OCI-LY1 (cell line): ENCODE measurements around the gene DSC3.

Source experiments
- H2AFZ ChIP-seq: fragments of 200-600 bp; sonication (generic), shearing (Covaris generic); 2 replicates; pipeline ENCODE4 v1.6.0; 2014; ENCODE audit warnings: antibody characterized with exemption, mild to moderate bottlenecking, low read length
- H3F3A ChIP-seq: fragments of 200-600 bp; sonication (generic), shearing (Covaris generic); 2 replicates; pipeline ENCODE4 v1.6.0; 2014; ENCODE audit warnings: mild to moderate bottlenecking, antibody characterized with exemption, low read length, moderate library complexity; ENCODE audit not compliant: insufficient read depth
- H3K27ac ChIP-seq: fragments of 200-600 bp; sonication (generic); 2 replicates; pipeline ENCODE4 v1.5.1; 2014; ENCODE audit warnings: low read length, mixed run types, mild to moderate bottlenecking, low read depth; ENCODE audit not compliant: poor library complexity, severe bottlenecking
- H3K27me3 ChIP-seq: fragments of 200-600 bp; sonication (generic); 2 replicates; pipeline ENCODE4 v1.6.0; 2014; ENCODE audit warnings: antibody characterized with exemption, mild to moderate bottlenecking, low read length, moderate library complexity; ENCODE audit not compliant: insufficient read depth
- H3K36me3 ChIP-seq: fragments of 200-600 bp; sonication (generic); 2 replicates; pipeline ENCODE4 v1.6.1; 2014; ENCODE audit warnings: mild to moderate bottlenecking, antibody characterized with exemption, low read length, moderate library complexity, mixed read lengths; ENCODE audit not compliant: insufficient read depth
- H3K4me1 ChIP-seq: fragments of 200-600 bp; sonication (generic); 2 replicates; pipeline ENCODE4 v1.5.1; 2014; ENCODE audit warnings: mild to moderate bottlenecking, low read length, moderate library complexity; ENCODE audit not compliant: insufficient read depth, severe bottlenecking
- H3K4me2 ChIP-seq: fragments of 200-600 bp; sonication (generic), shearing (Covaris generic); 2 replicates; pipeline ENCODE4 v1.6.1; 2014; ENCODE audit warnings: low read length
- H3K4me3 ChIP-seq: fragments of 200-600 bp; sonication (generic); 2 replicates; pipeline ENCODE4 v1.5.1; 2014; ENCODE audit warnings: low read length, low read depth, mild to moderate bottlenecking, mixed read lengths; ENCODE audit not compliant: poor library complexity, severe bottlenecking
- H3K79me2 ChIP-seq: fragments of 200-600 bp; shearing (Covaris generic); 2 replicates; pipeline ENCODE4 v1.6.1; 2016; ENCODE audit warnings: mixed run types, low read length, mixed read lengths; ENCODE audit not compliant: insufficient read depth
- H3K9ac ChIP-seq: fragments of 200-600 bp; sonication (generic), shearing (Covaris generic); 2 replicates; pipeline ENCODE4 v1.6.1; 2014; ENCODE audit warnings: mild to moderate bottlenecking, low read length, mixed read lengths
- H3K9me2 ChIP-seq: fragments of 200-600 bp; sonication (generic), shearing (Covaris generic); 2 replicates; pipeline ENCODE4 v1.6.1; 2014; ENCODE audit warnings: low read depth, mild to moderate bottlenecking, low read length, mixed read lengths
- H3K9me3 ChIP-seq: fragments of 200-600 bp; shearing (Covaris generic); 2 replicates; pipeline ENCODE4 v1.6.1; 2014; ENCODE audit warnings: low read length, mixed read lengths
- H4K20me1 ChIP-seq: fragments of 200-600 bp; sonication (generic), shearing (Covaris generic); 2 replicates; pipeline ENCODE4 v1.6.0; 2016; ENCODE audit warnings: mild to moderate bottlenecking, low read length; ENCODE audit not compliant: insufficient read depth
- CTCF ChIP-seq: fragments of 200-600 bp; sonication (generic), shearing (Covaris generic); IDR thresholded peaks from 2 replicates; pipeline ENCODE4 v1.5.1; 2017; ENCODE audit warnings: mild to moderate bottlenecking, antibody characterized with exemption, low read length, moderate library complexity, mixed read lengths
- EZH2 ChIP-seq: fragments of 200-600 bp; sonication (generic), shearing (Covaris generic); IDR thresholded peaks from 2 replicates; pipeline ENCODE4 v1.8.0; 2017; ENCODE audit warnings: borderline replicate concordance, mixed run types, mild to moderate bottlenecking, antibody characterized with exemption, low read length, moderate library complexity, mixed read lengths

DSC3 gene

GRCh38 chr18:31045599-31045998 lies 3.1 kb upstream of the DSC3 start:
- no peak for TF ChIP-seq EZH2
- TF ChIP-seq CTCF = no peak
- Histone ChIP-seq H3K4me3 (no peak overlapping the region), H2AFZ (no peak overlapping the region), H4K20me1 (no peaks in the 10 kb centered on the region), H3K36me3 (no peaks in the 10 kb centered on the region), H3K9me2 (no peaks in the 10 kb centered on the region), H3K27ac (no peak overlapping the region), H3K4me2 (no peak overlapping the region), H3K9me3 (no peaks in the 10 kb centered on the region), H3K27me3 (no peaks in the 10 kb centered on the region), H3F3A (no peaks in the 10 kb centered on the region), H3K79me2 (no peaks in the 10 kb centered on the region), H3K4me1 (no peaks in the 10 kb centered on the region), H3K9ac (no peak overlapping the region)

- Histone ChIP-seq H3K27me3 (no peaks in the 10 kb centered on the region), H3K4me1 (no peaks in the 10 kb centered on the region), H3K4me3 (no peak overlapping the region), H3K9me3 (no peaks in the 10 kb centered on the region), H3K9ac (no peak overlapping the region), H3K27ac (no peak overlapping the region), H3K4me2 (no peak overlapping the region), H2AFZ (no peak overlapping the region), H3K36me3 (no peaks in the 10 kb centered on the region), H4K20me1 (no peaks in the 10 kb centered on the region), H3K9me2 (no peaks in the 10 kb centered on the region), H3F3A (no peaks in the 10 kb centered on the region), H3K79me2 (no peaks in the 10 kb centered on the region)
- TF ChIP-seq EZH2 (no peak), CTCF (no peak)
Observed at GRCh38 chr18:31044926-31045325, 2.4 kb upstream of the DSC3 start.

- Histone ChIP-seq H3K79me2 (no peaks in the 10 kb centered on the region), H3K4me1 (no peaks in the 10 kb centered on the region), H3K4me2 (no peak overlapping the region), H3K36me3 (no peaks in the 10 kb centered on the region), H3K27ac (no peak overlapping the region), H3K9me3 (no peaks in the 10 kb centered on the region), H4K20me1 (no peaks in the 10 kb centered on the region), H2AFZ (no peak overlapping the region), H3K4me3 (no peak overlapping the region), H3F3A (no peaks in the 10 kb centered on the region), H3K9ac (no peak overlapping the region), H3K9me2 (no peaks in the 10 kb centered on the region), H3K27me3 (no peaks in the 10 kb centered on the region)
- TF ChIP-seq CTCF (no peak), EZH2 (no peak)
Observed at GRCh38 chr18:31043709-31044108, 1.2 kb upstream of the DSC3 start.
